G401.6 (cell line): ENCODE results near the gene GTSE1.
"Not testable (repeated sequence)": the region's sequence is repeated elsewhere in the genome, so short reads cannot be mapped to it uniquely, and the experiment has no call there.

ENCODE experiments used
- FAIRE-seq: peaks from 2 replicates; lab custom pipeline; 2012; peaks lifted over from hg19 to GRCh38; lab: Jason Lieb, UNC

Gene GTSE1

GRCh38 chr22:46294784-46295183, 1.9 kb upstream of the GTSE1 start:
- no peak for FAIRE-seq

- no peak for FAIRE-seq
Measured at GRCh38 chr22:46295277-46295971, 1.2 kb upstream of the GTSE1 start.

- FAIRE-seq, result no peak
Measured at GRCh38 chr22:46297151-46297812, 612 bp downstream of the GTSE1 start.

- FAIRE-seq, result no peak
Measured at GRCh38 chr22:46299101-46299500, 2.4 kb downstream of the GTSE1 start.

- no peak for FAIRE-seq
Measured at GRCh38 chr22:46300491-46300890, 3.8 kb downstream of the GTSE1 start.

GRCh38 chr22:46303347-46303965, 6.8 kb downstream of the GTSE1 start:
- no peak for FAIRE-seq

- no peak for FAIRE-seq
Measured at GRCh38 chr22:46308283-46308988, 11.8 kb downstream of the GTSE1 start.

- FAIRE-seq, result no peak
Measured at GRCh38 chr22:46309526-46310085, 12.9 kb downstream of the GTSE1 start.

- FAIRE-seq, result no peak
Measured at GRCh38 chr22:46312056-46312455, 15.4 kb downstream of the GTSE1 start.

- not testable (repeated sequence) for FAIRE-seq
Measured at GRCh38 chr22:46312848-46313247, 16.2 kb downstream of the GTSE1 start.

GRCh38 chr22:46315976-46316375, 19.3 kb downstream of the GTSE1 start:
- no peak for FAIRE-seq

- FAIRE-seq, result no peak
Measured at GRCh38 chr22:46317646-46318045, 21.0 kb downstream of the GTSE1 start.

- FAIRE-seq, result no peak
Measured at GRCh38 chr22:46318576-46318975, 21.9 kb downstream of the GTSE1 start.

- FAIRE-seq, result no peak
Measured at GRCh38 chr22:46319319-46319718, 22.6 kb downstream of the GTSE1 start.

- FAIRE-seq, result no peak
Measured at GRCh38 chr22:46320166-46320710, 23.6 kb downstream of the GTSE1 start.

GRCh38 chr22:46320716-46321386, 24.2 kb downstream of the GTSE1 start:
- FAIRE-seq, result no peak

GRCh38 chr22:46322711-46323110, 26.0 kb downstream of the GTSE1 start:
- FAIRE-seq, result no peak

GRCh38 chr22:46323162-46323561, 26.5 kb downstream of the GTSE1 start:
- no peak for FAIRE-seq

GRCh38 chr22:46326066-46326680, 29.5 kb downstream of the GTSE1 start:
- no peak for FAIRE-seq

GRCh38 chr22:46327691-46328465, 31.2 kb downstream of the GTSE1 start:
- no peak for FAIRE-seq
